Peyer's patch (tissue), 4 donors: ENCODE measurements around the gene CD72. TPM values are rescaled to one million over a fixed set of nuclear protein-coding genes. Genes with fewer than 3 reads are reported as not detected.

Experiments used
- DNase-seq, 3 donors: peaks; one replicate each; pipeline ENCODE4 v3.0.0-alpha.2; 2017 to 2019
- H3K27ac ChIP-seq, 4 donors: fragments of 200-600 bp; sonication (generic); one replicate each; pipeline ENCODE4 v1.5.1; 2016 to 2019
- H3K27me3 ChIP-seq, 2 donors: fragments of 200-600 bp; sonication (generic); one replicate each; pipeline ENCODE4 v1.5.1; 2019
- H3K36me3 ChIP-seq, 3 donors: fragments of 200-600 bp; sonication (generic); one replicate each; pipeline ENCODE4 v1.5.1; 2016 to 2019
- H3K4me1 ChIP-seq, 4 donors: fragments of 200-600 bp; sonication (generic); one replicate each; pipeline ENCODE4 v1.5.1; 2016 to 2019
- H3K4me3 ChIP-seq, 4 donors: fragments of 200-600 bp; sonication (generic); 1 replicate in 3 of 4; 2 replicates in 1 of 4; pipeline ENCODE4 v1.5.1; 2016 to 2019; ENCODE audit warnings: mild to moderate bottlenecking in 1 of 4
- H3K9me3 ChIP-seq, 4 donors: fragments of 200-600 bp; sonication (generic); one replicate each; pipeline ENCODE4 v1.5.1; 2016 to 2019; ENCODE audit warnings: mild to moderate bottlenecking in 1 of 4
- POLR2A ChIP-seq, 2 donors: fragments of 450-650 bp; IDR thresholded peaks; one replicate each; pipeline ENCODE4 v1.5.1; 2017; ENCODE audit warnings: antibody characterized with exemption in 2 of 2, mild to moderate bottlenecking in 2 of 2, moderate library complexity in 2 of 2
- small RNA-seq, 2 donors: library from RNA; depleted of rRNA; stranded (forward); fragments of <200 nt; gene quantifications; one replicate each; pipeline ENCODE3, GENCODE V24; 2016
- total RNA-seq, 4 donors: library from RNA; depleted of rRNA; stranded (reverse); fragments of >200 nt; gene quantifications; one replicate each; pipeline ENCODE4 v1.1.0, GENCODE V29; 2016
- TF ChIP-seq, protein P1 (sequence below), 6 experiments: fragments of 450-650 bp in 4 of 6; fragments of 200-600 bp in 2 of 6; sonication (generic) in 1 of 6; IDR thresholded peaks; one replicate each; pipeline ENCODE4 v1.5.1; 2017 to 2019; ENCODE audit warnings: antibody characterized with exemption in 6 of 6, mild to moderate bottlenecking in 3 of 6, moderate library complexity in 1 of 6

The CD72 gene
- total RNA-seq, 4 donors from 2014 or later = 2.3 to 62.7 (median 4.4) TPM

DNA sequence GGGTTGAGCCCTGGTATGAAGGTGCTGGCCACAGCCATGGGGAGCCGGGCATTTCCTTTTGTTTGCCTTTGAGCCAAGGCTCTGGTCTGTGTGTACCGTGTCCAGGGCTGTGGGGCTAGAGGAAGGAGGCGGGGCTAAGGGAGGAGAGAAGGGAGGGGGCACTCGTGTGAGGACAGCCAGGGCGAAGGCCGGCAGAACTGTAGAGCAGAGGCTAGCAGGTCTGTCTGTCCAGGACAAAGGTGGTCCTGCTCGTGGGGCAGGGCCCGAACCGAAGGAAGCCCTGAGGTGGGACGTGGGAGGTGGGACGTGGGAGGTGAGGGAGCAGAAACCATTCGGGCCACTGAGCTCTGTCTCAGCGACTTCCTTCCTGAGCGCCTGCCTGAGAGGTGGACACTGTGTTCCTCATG lies 54.4 kb downstream of the CD72 start:
- Histone ChIP-seq H3K36me3 (peaks cover 0 to 13% (median 0%) of the 10 kb centered on the region in 3 donors), H3K4me3 (peak overlapping the region in 1 of 4 donors; percentile 4), H3K9me3 (no peaks in the 10 kb centered on the region), H3K4me1 (peaks cover 0 to 17% (median 0%) of the 10 kb centered on the region in 4 donors), H3K27me3 (no peaks in the 10 kb centered on the region), H3K27ac (peak overlapping the region in 2 of 4 donors; percentile 38 to 68)
- DNase-seq = no peak
- TF ChIP-seq, protein P1, sequence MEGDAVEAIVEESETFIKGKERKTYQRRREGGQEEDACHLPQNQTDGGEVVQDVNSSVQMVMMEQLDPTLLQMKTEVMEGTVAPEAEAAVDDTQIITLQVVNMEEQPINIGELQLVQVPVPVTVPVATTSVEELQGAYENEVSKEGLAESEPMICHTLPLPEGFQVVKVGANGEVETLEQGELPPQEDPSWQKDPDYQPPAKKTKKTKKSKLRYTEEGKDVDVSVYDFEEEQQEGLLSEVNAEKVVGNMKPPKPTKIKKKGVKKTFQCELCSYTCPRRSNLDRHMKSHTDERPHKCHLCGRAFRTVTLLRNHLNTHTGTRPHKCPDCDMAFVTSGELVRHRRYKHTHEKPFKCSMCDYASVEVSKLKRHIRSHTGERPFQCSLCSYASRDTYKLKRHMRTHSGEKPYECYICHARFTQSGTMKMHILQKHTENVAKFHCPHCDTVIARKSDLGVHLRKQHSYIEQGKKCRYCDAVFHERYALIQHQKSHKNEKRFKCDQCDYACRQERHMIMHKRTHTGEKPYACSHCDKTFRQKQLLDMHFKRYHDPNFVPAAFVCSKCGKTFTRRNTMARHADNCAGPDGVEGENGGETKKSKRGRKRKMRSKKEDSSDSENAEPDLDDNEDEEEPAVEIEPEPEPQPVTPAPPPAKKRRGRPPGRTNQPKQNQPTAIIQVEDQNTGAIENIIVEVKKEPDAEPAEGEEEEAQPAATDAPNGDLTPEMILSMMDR (IDR thresholded peaks at IDR 0.05) = no peak
- TF ChIP-seq POLR2A (IDR thresholded peaks at IDR 0.05) = no peak

GRCh38 chr9:35562895-35563780 lies 55.1 kb downstream of the CD72 start:
- TF ChIP-seq, protein P1 (IDR thresholded peaks at IDR 0.05) = no peak
- no peak for TF ChIP-seq POLR2A (IDR thresholded peaks at IDR 0.05)
- peaks cover 0 to 13% (median 0%) of the 10 kb centered on the region in 3 donors for H3K36me3 ChIP-seq
- peak overlapping the region in 2 of 4 donors; percentile 38 to 68 for H3K27ac ChIP-seq
- H3K27me3 ChIP-seq = no peaks in the 10 kb centered on the region
- H3K4me1 ChIP-seq = peaks cover 0 to 17% (median 0%) of the 10 kb centered on the region in 4 donors
- H3K4me3 ChIP-seq = no peak overlapping the region
- H3K9me3 ChIP-seq = no peaks in the 10 kb centered on the region
- DNase-seq = no peak

- no peak for TF ChIP-seq POLR2A (IDR thresholded peaks at IDR 0.05)
- TF ChIP-seq, protein P1 (IDR thresholded peaks at IDR 0.05) = no peak
- Histone ChIP-seq H3K9me3 (no peaks in the 10 kb centered on the region), H3K4me1 (peaks cover 0 to 17% (median 0%) of the 10 kb centered on the region in 4 donors), H3K27ac (no peak overlapping the region), H3K27me3 (no peaks in the 10 kb centered on the region), H3K36me3 (peaks cover 0 to 22% (median 0%) of the 10 kb centered on the region in 3 donors), H3K4me3 (no peak overlapping the region)
- no peak for DNase-seq
Measured at GRCh38 chr9:35561468-35562261, 56.5 kb downstream of the CD72 start.

DNA sequence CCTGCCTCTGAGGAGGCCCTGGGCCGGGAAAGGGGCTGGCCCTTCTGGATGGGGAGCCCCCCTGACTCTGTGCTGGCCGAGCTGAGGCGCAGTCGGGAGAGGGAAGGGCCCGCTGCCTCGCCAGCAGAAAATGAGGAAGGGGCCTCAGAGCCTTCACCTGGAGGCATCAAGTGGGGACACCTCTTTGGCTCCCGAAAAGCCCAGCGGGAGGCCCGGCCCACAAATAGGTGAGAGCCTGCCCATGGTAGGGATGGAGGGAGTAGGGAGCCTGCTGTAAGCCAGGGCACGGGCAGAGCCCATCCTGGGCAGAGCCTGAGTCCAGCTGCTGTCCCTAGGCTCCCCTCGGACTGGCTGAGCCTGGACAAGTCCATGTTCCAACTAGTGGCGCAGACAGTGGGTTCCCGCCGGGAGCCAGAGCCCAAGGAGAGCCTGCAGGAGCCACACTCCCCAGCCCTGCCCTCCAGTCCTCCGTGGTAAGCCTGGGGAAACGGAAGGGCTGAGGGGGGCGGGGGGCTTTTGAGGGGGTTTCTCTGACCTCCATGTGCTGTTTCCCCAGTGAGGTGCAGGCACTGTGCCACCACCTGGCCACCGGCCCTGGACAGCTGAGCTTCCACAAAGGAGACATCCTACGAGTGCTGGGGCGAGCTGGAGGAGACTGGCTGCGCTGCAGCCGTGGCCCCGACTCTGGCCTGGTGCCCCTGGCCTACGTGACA lies 57.4 kb downstream of the CD72 start:
- no peaks in the 10 kb centered on the region for H3K27me3 ChIP-seq

More for the DNA sequence above, 57.4 kb downstream of the CD72 start:
- Histone ChIP-seq H3K9me3 (no peaks in the 10 kb centered on the region), H3K27ac (no peak overlapping the region), H3K36me3 (peaks cover 0 to 30% (median 0%) of the 10 kb centered on the region in 3 donors), H3K4me3 (no peak overlapping the region), H3K4me1 (peaks cover 0 to 17% (median 0%) of the 10 kb centered on the region in 4 donors)
- no peak for DNase-seq
- TF ChIP-seq POLR2A (IDR thresholded peaks at IDR 0.05) = no peak
- TF ChIP-seq, protein P1 (IDR thresholded peaks at IDR 0.05) = no peak

Small RNA genes within 50 kb of the gene (small RNA-seq; reads per million reads assigned to genes)
- gene MIR4667 (0 to 0.19 reads per million in 2 donors), gene RMRP (0 reads per million in 2 donors), gene RPS29P17 (0 reads per million in 2 donors)

Other genes starting within 250 kb of the CD72 start
- gene RUSC2, start 128.3 kb downstream of the CD72 start, total RNA-seq = 10 to 100 TPM in 1 of 4 donors, 1 to 10 TPM in 3; 3.0 to 17.3 (median 5.5) TPM
- gene TESK1, start 13.2 kb downstream of the CD72 start, total RNA-seq = 10 to 100 TPM; 21.5 to 85.1 (median 50.7) TPM
- gene SIT1, start 32.5 kb upstream of the CD72 start, total RNA-seq = 1 to 10 TPM in 1 of 4 donors, not detected in 3; 2.4 TPM
- 1,000 to 10,000 TPM in 3 of 4 donors, not detected in 1; 1,673 to 3,824 (median 2,659) TPM for gene RMRP, start 39.6 kb upstream of the CD72 start, total RNA-seq
- 10 to 100 TPM; 14.0 to 21.9 (median 20.2) TPM for gene CCDC107, start 39.9 kb upstream of the CD72 start, total RNA-seq
- 10 to 100 TPM in 1 of 4 donors, 1 to 10 TPM in 3; 1.9 to 19.8 (median 4.8) TPM for gene ARHGEF39, start 46.8 kb upstream of the CD72 start, total RNA-seq
- 1 to 10 TPM; 1.6 to 6.3 (median 5.2) TPM for gene CA9, start 55.5 kb upstream of the CD72 start, total RNA-seq
- gene TPM2, start 71.5 kb upstream of the CD72 start, total RNA-seq = 100 to 1,000 TPM in 2 of 4 donors, 10 to 100 TPM in 2; 41.2 to 436 (median 122) TPM
- 100 to 1,000 TPM; 129 to 262 (median 188) TPM for gene TLN1, start 113.8 kb upstream of the CD72 start, total RNA-seq
- 10 to 100 TPM; 19.8 to 34.3 (median 28.5) TPM for gene CREB3, start 114.3 kb upstream of the CD72 start, total RNA-seq
- 100 to 1,000 TPM; 263 to 474 (median 436) TPM for gene GBA2, start 130.8 kb upstream of the CD72 start, total RNA-seq
- 10 to 100 TPM; 16.5 to 44.4 (median 38.3) TPM for gene RGP1, start 130.9 kb upstream of the CD72 start, total RNA-seq
- gene MSMP, start 135.9 kb upstream of the CD72 start, total RNA-seq = not detected
- 10 to 100 TPM in 3 of 4 donors, 1 to 10 TPM in 1; 6.7 to 29.5 (median 21.6) TPM for gene NPR2, start 173.2 kb upstream of the CD72 start, total RNA-seq
- gene SPAG8, start 193.8 kb upstream of the CD72 start, total RNA-seq = under 1 TPM in 1 of 4 donors, not detected in 3; 0.94 TPM
- gene HINT2, start 196.6 kb upstream of the CD72 start, total RNA-seq = 10 to 100 TPM; 19.8 to 40.3 (median 28.7) TPM
- gene FAM221B, start 210.3 kb upstream of the CD72 start, total RNA-seq = not detected
- 10 to 100 TPM in 1 of 4 donors, 1 to 10 TPM in 3; 6.0 to 11.6 (median 8.1) TPM for gene TMEM8B, start 210.8 kb upstream of the CD72 start, total RNA-seq